Glutamatergic neuron (in vitro differentiated cells): Measurements from ENCODE around the gene PACSIN1. TPM values are rescaled to one million over a fixed set of nuclear protein-coding genes. Genes with fewer than 3 reads are reported as not detected.

ENCODE experiments used
- DNase-seq: peaks from one replicate; pipeline ENCODE4 v3.0.0; 2022
- H3K27ac Mint-ChIP-seq: one replicate; pipeline ENCODE4 v1.8.0; 2020; ENCODE audit warnings: mild to moderate bottlenecking, mixed read lengths, inconsistent platforms; ENCODE audit not compliant: unreplicated experiment
- H3K27me3 Mint-ChIP-seq: one replicate; pipeline ENCODE4 v1.8.0; 2020; ENCODE audit warnings: mild to moderate bottlenecking, moderate library complexity, mixed read lengths, inconsistent platforms; ENCODE audit not compliant: unreplicated experiment
- H3K36me3 Mint-ChIP-seq: one replicate; pipeline ENCODE4 v1.8.0; 2020; ENCODE audit warnings: mild to moderate bottlenecking, mixed read lengths, inconsistent platforms; ENCODE audit not compliant: unreplicated experiment
- H3K4me1 Mint-ChIP-seq: one replicate; pipeline ENCODE4 v1.8.0; 2020; ENCODE audit warnings: mild to moderate bottlenecking, low read depth, mixed read lengths, inconsistent platforms; ENCODE audit not compliant: unreplicated experiment
- H3K4me3 Mint-ChIP-seq: one replicate; pipeline ENCODE4 v1.8.0; 2020; ENCODE audit warnings: mild to moderate bottlenecking, mixed read lengths, inconsistent platforms; ENCODE audit not compliant: unreplicated experiment
- H3K9me3 Mint-ChIP-seq: one replicate; pipeline ENCODE4 v1.8.0; 2020; ENCODE audit warnings: mild to moderate bottlenecking, moderate library complexity, mixed read lengths, inconsistent platforms; ENCODE audit not compliant: unreplicated experiment
- CTCF ChIP-seq: fragments of 200-600 bp; sonication (generic); IDR thresholded peaks from one replicate; pipeline ENCODE4 v1.5.0; 2021; ENCODE audit not compliant: partially characterized antibody, unreplicated experiment
- total RNA-seq: library from RNA; stranded (reverse); fragmentation: NEBNext Ultra II Directional; extraction: Animal tissue kit (Norgen Biotek cat#: 25700); gene quantifications from one replicate; pipeline ENCODE4 v1.2.1, GENCODE V29; 2021; ENCODE audit not compliant: unreplicated experiment

Gene PACSIN1
- total RNA-seq, 1 donor from 2014 or later: 0.47 TPM

- no peak overlapping the region for H3K27ac Mint-ChIP-seq
- no peak for DNase-seq
- H3K9me3 Mint-ChIP-seq: peaks cover 6% of the 10 kb centered on the region
- H3K27me3 Mint-ChIP-seq: peaks cover 12% of the 10 kb centered on the region
- no peak overlapping the region for H3K4me3 Mint-ChIP-seq
- peaks cover 5% of the 10 kb centered on the region for H3K4me1 Mint-ChIP-seq
- no peaks in the 10 kb centered on the region for H3K36me3 Mint-ChIP-seq
- no peak for TF ChIP-seq CTCF
Observed at GRCh38 chr6:34568341-34569201, 102.7 kb downstream of the PACSIN1 start.

GRCh38 chr6:34569361-34569973 is 103.6 kb downstream of the PACSIN1 start:
- H3K9me3 Mint-ChIP-seq: peaks cover 6% of the 10 kb centered on the region
- peaks cover 5% of the 10 kb centered on the region for H3K4me1 Mint-ChIP-seq
- H3K27ac Mint-ChIP-seq: no peak overlapping the region
- TF ChIP-seq CTCF: no peak
- DNase-seq: no peak
- no peaks in the 10 kb centered on the region for H3K36me3 Mint-ChIP-seq
- H3K4me3 Mint-ChIP-seq: no peak overlapping the region
- peaks cover 10% of the 10 kb centered on the region for H3K27me3 Mint-ChIP-seq

GRCh38 chr6:34570066-34570833 is 104.4 kb downstream of the PACSIN1 start:
- no peak for DNase-seq
- H3K27me3 Mint-ChIP-seq: peaks cover 10% of the 10 kb centered on the region
- peaks cover 6% of the 10 kb centered on the region for H3K9me3 Mint-ChIP-seq
- peaks cover 5% of the 10 kb centered on the region for H3K4me1 Mint-ChIP-seq
- H3K27ac Mint-ChIP-seq: no peak overlapping the region
- no peak overlapping the region for H3K4me3 Mint-ChIP-seq
- H3K36me3 Mint-ChIP-seq: no peaks in the 10 kb centered on the region
- TF ChIP-seq CTCF: no peak

GRCh38 chr6:34571388-34571787 is 105.5 kb downstream of the PACSIN1 start:
- Mint-ChIP-seq H3K36me3 (no peaks in the 10 kb centered on the region), H3K27ac (no peak overlapping the region), H3K27me3 (peaks cover 10% of the 10 kb centered on the region), H3K4me1 (peaks cover 4% of the 10 kb centered on the region), H3K4me3 (no peak overlapping the region), H3K9me3 (peaks cover 6% of the 10 kb centered on the region)
- DNase-seq: no peak
- TF ChIP-seq CTCF: no peak
